HFF-Myc (cell line): ENCODE measurements around the gene SUCLG2.

Experiments
- DNase-seq: peaks from one replicate; pipeline ENCODE4 v3.0.0-alpha.2; 2011; ENCODE audit warnings: low read depth; ENCODE audit errors: extremely low read depth
- H3K4me3 ChIP-seq: replicated peaks from 2 replicates; pipeline ENCODE4 v1.5.1; 2011; ENCODE audit warnings: low read depth, mild to moderate bottlenecking, control low read depth, low read length
- CTCF ChIP-seq: IDR thresholded peaks from 2 replicates; pipeline ENCODE4 v1.5.1; 2012; ENCODE audit warnings: mild to moderate bottlenecking, low read depth, low read length, control low read depth; ENCODE audit errors: missing control alignments

The SUCLG2 gene

DNA sequence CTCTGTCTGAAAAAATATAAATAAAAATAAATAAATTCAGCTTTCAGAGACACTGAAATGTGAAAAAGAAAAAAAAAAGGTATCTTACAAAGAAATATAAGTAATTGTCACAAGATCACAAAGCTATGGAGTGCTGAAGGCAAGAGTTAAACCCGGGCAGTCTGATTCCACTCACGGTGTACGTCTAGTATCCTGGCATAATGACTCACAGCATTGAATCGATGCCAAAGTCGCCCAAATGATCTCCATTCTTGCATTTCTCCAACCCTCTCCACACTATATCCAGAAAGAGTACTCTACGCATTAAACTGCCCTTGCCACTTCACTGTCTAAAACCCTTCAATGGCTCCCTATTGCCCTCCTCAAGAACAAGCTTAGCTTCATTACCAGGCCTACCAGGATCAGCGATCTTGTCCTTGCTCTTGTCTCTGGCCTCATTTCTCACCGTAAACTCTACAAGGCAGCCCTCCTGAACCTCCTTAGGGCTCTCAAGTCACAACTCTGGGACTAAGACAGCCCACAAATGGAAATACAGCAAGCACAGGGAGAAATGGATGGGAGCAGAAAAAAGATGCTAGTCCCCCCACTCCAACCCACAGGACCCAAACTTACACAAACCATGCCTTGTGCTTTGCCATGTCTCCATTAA lies 7.7 kb downstream of the SUCLG2 start:
- no peak overlapping the region for H3K4me3 ChIP-seq
- DNase-seq: no peak
- TF ChIP-seq CTCF: no peak

GRCh38 chr3:67644827-67645226 lies 9.6 kb downstream of the SUCLG2 start:
- DNase-seq: no peak
- no peak for TF ChIP-seq CTCF
- H3K4me3 ChIP-seq: no peak overlapping the region

- no peak for DNase-seq
- TF ChIP-seq CTCF: no peak
- no peak overlapping the region for H3K4me3 ChIP-seq
Observed at GRCh38 chr3:67642734-67643133, 11.7 kb downstream of the SUCLG2 start.

DNA sequence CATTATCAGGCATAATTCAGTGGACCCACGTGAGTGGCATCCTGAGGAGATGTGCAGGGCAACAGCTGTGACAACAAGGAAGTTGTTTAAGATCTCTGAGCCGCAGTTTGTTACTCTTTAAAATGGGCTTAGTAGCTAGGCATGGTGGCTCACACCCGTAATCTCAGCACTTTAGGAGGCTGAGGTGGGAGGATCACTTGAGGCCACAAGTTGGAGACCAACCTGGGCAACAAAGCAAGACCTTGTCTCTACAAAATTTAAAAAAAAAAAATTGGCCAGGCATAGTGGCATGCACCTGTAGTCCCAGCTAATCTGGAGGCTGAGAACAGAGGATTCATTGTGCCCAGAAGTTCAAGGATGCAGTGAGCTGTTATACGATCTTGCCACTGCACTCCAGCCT lies 12.2 kb downstream of the SUCLG2 start:
- H3K4me3 ChIP-seq: no peak overlapping the region
- no peak for TF ChIP-seq CTCF
- no peak for DNase-seq

- TF ChIP-seq CTCF: no peak
- DNase-seq: no peak
Observed at GRCh38 chr3:67641451-67641850, 13.0 kb downstream of the SUCLG2 start.

GRCh38 chr3:67640023-67640660 lies 14.3 kb downstream of the SUCLG2 start:
- no peak for TF ChIP-seq CTCF
- DNase-seq: no peak
- H3K4me3 ChIP-seq: no peak overlapping the region

More at GRCh38 chr3:67641451-67641850, 13.0 kb downstream of the SUCLG2 start:
- H3K4me3 ChIP-seq: no peak overlapping the region
